DND-41 (cell line): ENCODE measurements around the gene LPIN1.

Source experiments
- CTCF ChIP-seq: IDR thresholded peaks from 2 replicates; pipeline ENCODE4 v1.5.1; 2012; ENCODE audit warnings: borderline replicate concordance, low read length, moderate library complexity, mild to moderate bottlenecking; ENCODE audit not compliant: poor library complexity, severe bottlenecking; ENCODE audit errors: extremely low read depth
- EZH2 ChIP-seq: IDR thresholded peaks from 3 replicates; pipeline ENCODE4 v1.6.1; 2012; ENCODE audit warnings: borderline replicate concordance, low read depth, mild to moderate bottlenecking, moderate library complexity, low read length, inconsistent platforms; ENCODE audit not compliant: severe bottlenecking

- no peak for TF ChIP-seq CTCF
- no peak for TF ChIP-seq EZH2
These were observed 4.0 kb downstream of the LPIN1 start for GRCh38 chr2:11750422-11750821.
